ENCODE results near the gene JAM3. TPM values are rescaled to one million over a fixed set of nuclear protein-coding genes. Genes with fewer than 3 reads are reported as not detected.

JAM3 gene
- total RNA-seq, 2 experiments from 2014 or later = 13.5 to 15.3 TPM

DNA sequence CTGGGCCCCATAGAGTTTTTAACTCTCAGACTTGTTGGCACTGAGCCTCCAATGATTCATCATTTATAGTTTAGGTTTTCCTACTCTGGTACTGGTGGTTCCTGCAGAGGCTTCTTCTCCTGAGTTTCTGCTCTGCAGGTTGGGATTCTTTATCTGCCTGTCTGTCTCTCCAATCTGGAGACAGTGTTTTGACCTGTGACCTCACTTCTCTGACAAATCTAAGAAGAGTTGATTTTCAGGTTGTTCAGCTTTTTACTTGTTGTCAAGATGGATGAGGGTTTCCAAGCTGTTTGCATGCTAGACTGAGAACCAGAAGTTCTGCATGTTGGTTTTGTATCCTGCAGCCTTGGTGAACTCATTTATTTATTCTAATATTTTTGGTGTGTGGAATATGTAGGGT is 63.9 kb downstream of the JAM3 start:
- H3K36me3 ChIP-seq (ENCODE audit: insufficient read depth, low read length) = no peaks in the 10 kb centered on the region
- ChIA-PET CTCF (no interaction called here), POLR2A (no interaction called here)
- no peaks in the 10 kb centered on the region for H3K4me1 ChIP-seq (ENCODE audit: insufficient read depth, low read length)
- no peaks in the 10 kb centered on the region for H3K27me3 ChIP-seq (ENCODE audit: control insufficient read depth in 1 of 2, insufficient read depth in 2 of 2, low read length in 2 of 2)
- TF ChIP-seq, protein P1, sequence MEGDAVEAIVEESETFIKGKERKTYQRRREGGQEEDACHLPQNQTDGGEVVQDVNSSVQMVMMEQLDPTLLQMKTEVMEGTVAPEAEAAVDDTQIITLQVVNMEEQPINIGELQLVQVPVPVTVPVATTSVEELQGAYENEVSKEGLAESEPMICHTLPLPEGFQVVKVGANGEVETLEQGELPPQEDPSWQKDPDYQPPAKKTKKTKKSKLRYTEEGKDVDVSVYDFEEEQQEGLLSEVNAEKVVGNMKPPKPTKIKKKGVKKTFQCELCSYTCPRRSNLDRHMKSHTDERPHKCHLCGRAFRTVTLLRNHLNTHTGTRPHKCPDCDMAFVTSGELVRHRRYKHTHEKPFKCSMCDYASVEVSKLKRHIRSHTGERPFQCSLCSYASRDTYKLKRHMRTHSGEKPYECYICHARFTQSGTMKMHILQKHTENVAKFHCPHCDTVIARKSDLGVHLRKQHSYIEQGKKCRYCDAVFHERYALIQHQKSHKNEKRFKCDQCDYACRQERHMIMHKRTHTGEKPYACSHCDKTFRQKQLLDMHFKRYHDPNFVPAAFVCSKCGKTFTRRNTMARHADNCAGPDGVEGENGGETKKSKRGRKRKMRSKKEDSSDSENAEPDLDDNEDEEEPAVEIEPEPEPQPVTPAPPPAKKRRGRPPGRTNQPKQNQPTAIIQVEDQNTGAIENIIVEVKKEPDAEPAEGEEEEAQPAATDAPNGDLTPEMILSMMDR (IDR thresholded peaks at IDR 0.05) = no peak
- Mint-ChIP-seq H3K27me3 (no peaks in the 10 kb centered on the region), H3K4me1 (ENCODE audit: low read depth) (no peaks in the 10 kb centered on the region), H3K9me3 (peaks cover 14% of the 10 kb centered on the region), H3K4me3 (no peak overlapping the region), H3K36me3 (ENCODE audit: low read depth) (peaks cover 22% of the 10 kb centered on the region), H3K27ac (no peak overlapping the region)
- H3K4me3 ChIP-seq (ENCODE audit: low read length) = no peak overlapping the region
- H3K27ac ChIP-seq (ENCODE audit: low read depth in 1 of 2, low read length in 2 of 2) = no peak overlapping the region
- no peak for DNase-seq
- intact Hi-C loops (cut with DNase I, micrococcal nuclease) = no loop called here
- H3K9me3 ChIP-seq (ENCODE audit: control insufficient read depth in 1 of 2, insufficient read depth in 1 of 2, low read length in 2 of 2) = peaks cover 4 to 15% of the 10 kb centered on the region in 2 experiments
- no peak for ATAC-seq (ENCODE audit: poor library complexity)

DNA sequence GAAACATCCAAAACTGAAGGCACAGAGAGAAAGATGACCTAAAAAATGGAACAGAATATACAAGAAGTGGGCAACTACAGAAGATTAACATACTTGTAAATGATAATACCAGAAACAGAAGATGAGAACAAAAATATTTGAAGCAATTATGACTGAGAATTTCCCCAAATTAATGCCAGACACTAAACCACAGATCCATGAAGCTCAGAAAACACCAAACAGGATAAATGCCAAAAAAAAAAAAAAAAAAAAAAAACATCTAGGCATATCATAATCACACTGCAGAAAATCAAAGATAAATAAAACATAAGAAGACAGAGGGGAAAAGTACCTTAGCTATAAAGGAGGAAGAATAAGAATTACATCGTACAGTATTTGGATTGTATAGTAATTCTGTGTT is 65.3 kb downstream of the JAM3 start:
- POLR2A ChIA-PET = no interaction called here
- no peak for ATAC-seq (ENCODE audit: poor library complexity)
- H3K27me3 Mint-ChIP-seq = no peaks in the 10 kb centered on the region
- CTCF ChIA-PET = no interaction called here
- no peak overlapping the region for H3K4me3 ChIP-seq (ENCODE audit: low read length)
- intact Hi-C loops (cut with DNase I, micrococcal nuclease) = no loop called here
- H3K4me1 ChIP-seq (ENCODE audit: insufficient read depth, low read length) = no peaks in the 10 kb centered on the region
- no peaks in the 10 kb centered on the region for H3K27me3 ChIP-seq (ENCODE audit: control insufficient read depth in 1 of 2, insufficient read depth in 2 of 2, low read length in 2 of 2)
- no peak overlapping the region for H3K27ac ChIP-seq (ENCODE audit: low read depth in 1 of 2, low read length in 2 of 2)
- H3K36me3 Mint-ChIP-seq (ENCODE audit: low read depth) = peaks cover 22% of the 10 kb centered on the region
- no peaks in the 10 kb centered on the region for H3K4me1 Mint-ChIP-seq (ENCODE audit: low read depth)
- H3K27ac Mint-ChIP-seq = no peak overlapping the region
- H3K4me3 Mint-ChIP-seq = no peak overlapping the region
- no peak for DNase-seq
- H3K36me3 ChIP-seq (ENCODE audit: insufficient read depth, low read length) = no peaks in the 10 kb centered on the region
- peaks cover 14% of the 10 kb centered on the region for H3K9me3 Mint-ChIP-seq
- peaks cover 4 to 15% of the 10 kb centered on the region in 2 experiments for H3K9me3 ChIP-seq (ENCODE audit: control insufficient read depth in 1 of 2, insufficient read depth in 1 of 2, low read length in 2 of 2)
- TF ChIP-seq, protein P1 (IDR thresholded peaks at IDR 0.05) = no peak

DNA sequence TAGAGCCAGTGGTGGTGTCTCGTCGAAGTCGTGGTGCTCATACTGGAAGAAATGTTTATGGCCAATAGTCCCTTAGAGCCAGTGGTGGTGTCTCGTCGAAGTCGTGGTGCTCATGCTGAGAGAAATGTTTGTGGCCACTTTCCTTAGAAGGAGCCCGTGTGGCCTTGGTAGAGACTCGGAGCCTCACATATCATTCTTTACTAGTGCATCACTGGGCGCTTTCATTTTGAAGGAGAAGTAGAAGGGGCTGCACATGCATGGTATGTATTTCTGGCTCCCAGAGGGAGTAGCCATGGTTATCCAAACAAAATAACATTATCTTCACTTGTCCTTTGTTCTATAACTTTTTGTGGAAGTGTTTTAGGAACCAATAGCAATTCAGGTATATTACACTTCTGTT is 69.5 kb downstream of the JAM3 start:
- ChIA-PET POLR2A (no interaction called here), CTCF (interaction anchor here (0.9 to 1.7 kb wide), 2 partner anchors 88 to 211 kb away, joined by 5 to 7 read pairs; no protein-coding TSS in a partner anchor)
- Mint-ChIP-seq H3K4me1 (ENCODE audit: low read depth) (peaks cover 4% of the 10 kb centered on the region), H3K4me3 (no peak overlapping the region), H3K27ac (no peak overlapping the region), H3K27me3 (no peaks in the 10 kb centered on the region), H3K36me3 (ENCODE audit: low read depth) (peaks cover 13% of the 10 kb centered on the region), H3K9me3 (peaks cover 2% of the 10 kb centered on the region)
- Histone ChIP-seq H3K36me3 (ENCODE audit: insufficient read depth, low read length) (no peaks in the 10 kb centered on the region), H3K9me3 (ENCODE audit: control insufficient read depth in 1 of 2, insufficient read depth in 1 of 2, low read length in 2 of 2) (no peaks in the 10 kb centered on the region), H3K27me3 (ENCODE audit: control insufficient read depth in 1 of 2, insufficient read depth in 2 of 2, low read length in 2 of 2) (no peaks in the 10 kb centered on the region), H3K4me1 (ENCODE audit: insufficient read depth, low read length) (peaks cover 5% of the 10 kb centered on the region), H3K4me3 (ENCODE audit: low read length) (no peak overlapping the region), H3K27ac (ENCODE audit: low read depth in 1 of 2, low read length in 2 of 2) (no peak overlapping the region)
- DNase-seq (no peak), ATAC-seq (ENCODE audit: poor library complexity) (no peak)
- TF ChIP-seq, protein P1 (IDR thresholded peaks at IDR 0.05) = no peak
- intact Hi-C loops (cut with DNase I, micrococcal nuclease) = no loop called here
